MM.1S (cell line): Measurements from ENCODE around the gene HOXA11.

Source experiments
- CTCF ChIP-seq: fragments of 300-600 bp; sonication (generic); IDR thresholded peaks from 2 replicates; pipeline ENCODE4 v1.5.1; 2016; ENCODE audit warnings: antibody characterized with exemption, low read length, mixed read lengths
- EZH2 ChIP-seq: fragments of 300-600 bp; sonication (generic); optimal IDR thresholded peaks from 2 replicates; pipeline ENCODE3; 2017; ENCODE audit warnings: low read depth, mild to moderate bottlenecking, antibody characterized with exemption, low read length, mixed read lengths
- EZH2phosphoT487 ChIP-seq: fragments of 300-600 bp; sonication (generic); IDR thresholded peaks from 2 replicates; pipeline ENCODE4 v1.6.1; 2018; ENCODE audit warnings: antibody characterized with exemption, low read length

DNA sequence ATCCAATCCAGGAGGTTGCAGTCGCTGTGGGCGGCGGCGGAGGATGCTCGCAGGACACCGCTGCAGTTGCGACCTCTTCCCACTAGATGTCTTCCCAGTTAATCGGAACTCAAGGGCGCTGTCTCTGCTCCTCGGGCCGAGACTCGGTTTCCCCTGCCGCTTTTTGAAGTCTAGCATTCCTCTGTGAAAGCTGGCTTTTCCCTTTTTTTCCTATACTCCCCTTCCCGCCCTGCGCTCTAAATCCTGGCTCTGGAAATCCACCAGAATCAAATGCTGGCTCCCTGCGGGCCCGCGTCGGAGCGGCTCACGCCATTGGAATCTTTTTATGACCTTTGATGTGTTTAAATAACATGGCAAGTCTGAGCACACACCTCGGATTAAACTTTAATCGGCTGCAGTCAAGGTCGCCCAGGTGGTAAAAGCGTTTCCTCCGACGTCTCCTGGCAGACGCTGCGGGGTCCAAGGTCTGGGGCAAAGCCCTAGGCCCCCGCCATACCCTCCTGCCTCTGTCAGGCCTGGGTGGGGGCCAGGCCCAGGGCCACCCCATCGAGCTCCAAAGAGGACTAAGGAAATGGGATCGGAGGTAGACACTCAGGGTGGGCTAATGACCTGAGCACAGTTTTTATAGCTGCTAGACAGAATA is 25.5 kb upstream of the HOXA11 start:
- peak; percentile 60 for TF ChIP-seq CTCF
- no peak for TF ChIP-seq EZH2phosphoT487
- TF ChIP-seq EZH2, result no peak
